SU-DHL-6 (cell line): Measurements from ENCODE around the gene ZGLP1.

Source experiments
- CTCF ChIP-seq: fragments of 200-600 bp; sonication (generic); IDR thresholded peaks from one replicate; pipeline ENCODE4 v1.5.1; 2017; ENCODE audit warnings: antibody characterized with exemption, mild to moderate bottlenecking, low read length, moderate library complexity; ENCODE audit not compliant: insufficient read depth, poor library complexity, severe bottlenecking
- EZH2phosphoT487 ChIP-seq: fragments of 200-600 bp; sonication (generic), shearing (Covaris generic); conservative IDR thresholded peaks from 2 replicates; pipeline ENCODE4 v1.6.1; 2018; ENCODE audit warnings: mild to moderate bottlenecking, antibody characterized with exemption, low read length, moderate library complexity, mixed read lengths

GRCh38 chr19:10259162-10259905, 50.3 kb downstream of the ZGLP1 start:
- TF ChIP-seq CTCF (peak; percentile 67), EZH2phosphoT487 (no peak)
